ENCODE data around the gene CLIP1. TPM values are rescaled to one million over a fixed set of nuclear protein-coding genes. Genes with fewer than 3 reads are reported as not detected.
"Not testable (repeated sequence)": the region's sequence is repeated elsewhere in the genome, so short reads cannot be mapped to it uniquely, and the experiment has no call there.

The CLIP1 gene
- total RNA-seq: 21.9 TPM

- Histone ChIP-seq H3K27ac (ENCODE audit: low read depth, low read length) (peak within 1 kb of the TSS; percentile 98), H3K4me1 (ENCODE audit: control insufficient read depth in 3 of 3, insufficient read depth in 3 of 3, low read length in 3 of 3) (peaks cover 29 to 39% (median 30%) of the 10 kb centered on the region in 3 donors), H3K4me3 (ENCODE audit: low read length in 3 of 3) (peak within 1 kb of the TSS; percentile 86 to 94 (median 91)), H3K9ac (ENCODE audit: low read depth in 1 of 3, low read length in 3 of 3) (peak within 1 kb of the TSS; percentile 95 to 99 (median 96)), H3K36me3 (ENCODE audit: control insufficient read depth in 3 of 3, insufficient read depth in 3 of 3, low read length in 3 of 3) (no peaks in the 10 kb centered on the region), H3K27me3 (ENCODE audit: control insufficient read depth in 3 of 3, insufficient read depth in 3 of 3, low read length in 3 of 3) (no peaks in the 10 kb centered on the region), H3K9me3 (ENCODE audit: control insufficient read depth in 3 of 3, low read length in 3 of 3) (no peaks in the 10 kb centered on the region)
These were observed at the start of gene CLIP1 for GRCh38 chr12:122421821-122422729. CLIP1 (minus strand) TSS chr12:122422669; CDS start chr12:122380452, 42,217 bp downstream.

- no peaks in the 10 kb centered on the region for H3K9me3 ChIP-seq (ENCODE audit: control insufficient read depth in 3 of 3, low read length in 3 of 3)
- H3K36me3 ChIP-seq (ENCODE audit: control insufficient read depth in 3 of 3, insufficient read depth in 3 of 3, low read length in 3 of 3): peaks cover 31 to 33% (median 31%) of the 10 kb centered on the region in 3 donors
- peak overlapping the region; percentile 48 for H3K27ac ChIP-seq (ENCODE audit: low read depth, low read length)
- H3K4me1 ChIP-seq (ENCODE audit: control insufficient read depth in 3 of 3, insufficient read depth in 3 of 3, low read length in 3 of 3): peaks cover 0 to 3% (median 3%) of the 10 kb centered on the region in 3 donors
- H3K4me3 ChIP-seq (ENCODE audit: low read length in 3 of 3): no peak overlapping the region
- peak overlapping the region in 1 of 3 donors; percentile 7 for H3K9ac ChIP-seq (ENCODE audit: low read depth in 1 of 3, low read length in 3 of 3)
- H3K27me3 ChIP-seq (ENCODE audit: control insufficient read depth in 3 of 3, insufficient read depth in 3 of 3, low read length in 3 of 3): no peaks in the 10 kb centered on the region
These were observed 49.1 kb upstream of the CLIP1 start for GRCh38 chr12:122471324-122472226.

- H3K27me3 ChIP-seq (ENCODE audit: control insufficient read depth in 3 of 3, insufficient read depth in 3 of 3, low read length in 3 of 3); H3K4me3 ChIP-seq (ENCODE audit: low read length in 3 of 3); H3K4me1 ChIP-seq (ENCODE audit: control insufficient read depth in 3 of 3, insufficient read depth in 3 of 3, low read length in 3 of 3); H3K9ac ChIP-seq (ENCODE audit: low read depth in 1 of 3, low read length in 3 of 3); H3K9me3 ChIP-seq (ENCODE audit: control insufficient read depth in 3 of 3, low read length in 3 of 3); H3K27ac ChIP-seq (ENCODE audit: low read depth, low read length): not testable (repeated sequence)
- H3K36me3 ChIP-seq (ENCODE audit: control insufficient read depth in 3 of 3, insufficient read depth in 3 of 3, low read length in 3 of 3): peaks cover 21 to 23% (median 21%) of the 10 kb centered on the region in 3 donors
These were observed 48.1 kb upstream of the CLIP1 start for GRCh38 chr12:122470576-122470975.

- H3K36me3 ChIP-seq (ENCODE audit: control insufficient read depth in 3 of 3, insufficient read depth in 3 of 3, low read length in 3 of 3): peaks cover 16% of the 10 kb centered on the region in 3 donors
These were observed 47.4 kb upstream of the CLIP1 start for GRCh38 chr12:122469856-122470255.

GRCh38 chr12:122467983-122468382, 45.5 kb upstream of the CLIP1 start:
- peaks cover 0 to 3% (median 2%) of the 10 kb centered on the region in 3 donors for H3K36me3 ChIP-seq (ENCODE audit: control insufficient read depth in 3 of 3, insufficient read depth in 3 of 3, low read length in 3 of 3)
- no peak overlapping the region for H3K4me3 ChIP-seq (ENCODE audit: low read length in 3 of 3)
- no peaks in the 10 kb centered on the region for H3K27me3 ChIP-seq (ENCODE audit: control insufficient read depth in 3 of 3, insufficient read depth in 3 of 3, low read length in 3 of 3)

More at GRCh38 chr12:122469856-122470255, 47.4 kb upstream of the CLIP1 start:
- not testable (repeated sequence) for H3K27ac ChIP-seq (ENCODE audit: low read depth, low read length); H3K27me3 ChIP-seq (ENCODE audit: control insufficient read depth in 3 of 3, insufficient read depth in 3 of 3, low read length in 3 of 3); H3K4me1 ChIP-seq (ENCODE audit: control insufficient read depth in 3 of 3, insufficient read depth in 3 of 3, low read length in 3 of 3); H3K4me3 ChIP-seq (ENCODE audit: low read length in 3 of 3); H3K9me3 ChIP-seq (ENCODE audit: control insufficient read depth in 3 of 3, low read length in 3 of 3); H3K9ac ChIP-seq (ENCODE audit: low read depth in 1 of 3, low read length in 3 of 3)

GRCh38 chr12:122464317-122465042, 42.0 kb upstream of the CLIP1 start:
- not testable (repeated sequence) for H3K36me3 ChIP-seq (ENCODE audit: control insufficient read depth in 3 of 3, insufficient read depth in 3 of 3, low read length in 3 of 3); H3K9ac ChIP-seq (ENCODE audit: low read depth in 1 of 3, low read length in 3 of 3); H3K4me1 ChIP-seq (ENCODE audit: control insufficient read depth in 3 of 3, insufficient read depth in 3 of 3, low read length in 3 of 3); H3K27me3 ChIP-seq (ENCODE audit: control insufficient read depth in 3 of 3, insufficient read depth in 3 of 3, low read length in 3 of 3); H3K9me3 ChIP-seq (ENCODE audit: control insufficient read depth in 3 of 3, low read length in 3 of 3); H3K4me3 ChIP-seq (ENCODE audit: low read length in 3 of 3)
- H3K27ac ChIP-seq (ENCODE audit: low read depth, low read length): peak overlapping the region; percentile 28

More at GRCh38 chr12:122467983-122468382, 45.5 kb upstream of the CLIP1 start:
- H3K4me1 ChIP-seq (ENCODE audit: control insufficient read depth in 3 of 3, insufficient read depth in 3 of 3, low read length in 3 of 3): peaks cover 0 to 3% (median 3%) of the 10 kb centered on the region in 3 donors
- H3K9ac ChIP-seq (ENCODE audit: low read depth in 1 of 3, low read length in 3 of 3): no peak overlapping the region
- no peaks in the 10 kb centered on the region for H3K9me3 ChIP-seq (ENCODE audit: control insufficient read depth in 3 of 3, low read length in 3 of 3)
- H3K27ac ChIP-seq (ENCODE audit: low read depth, low read length): no peak overlapping the region

GRCh38 chr12:122460641-122461040, 38.2 kb upstream of the CLIP1 start:
- Histone ChIP-seq H3K27ac (ENCODE audit: low read depth, low read length) (no peak overlapping the region), H3K27me3 (ENCODE audit: control insufficient read depth in 3 of 3, insufficient read depth in 3 of 3, low read length in 3 of 3) (no peaks in the 10 kb centered on the region), H3K4me3 (ENCODE audit: low read length in 3 of 3) (no peak overlapping the region), H3K4me1 (ENCODE audit: control insufficient read depth in 3 of 3, insufficient read depth in 3 of 3, low read length in 3 of 3) (no peaks in the 10 kb centered on the region), H3K9ac (ENCODE audit: low read depth in 1 of 3, low read length in 3 of 3) (no peak overlapping the region), H3K9me3 (ENCODE audit: control insufficient read depth in 3 of 3, low read length in 3 of 3) (no peaks in the 10 kb centered on the region), H3K36me3 (ENCODE audit: control insufficient read depth in 3 of 3, insufficient read depth in 3 of 3, low read length in 3 of 3) (no peaks in the 10 kb centered on the region)

- H3K9ac ChIP-seq (ENCODE audit: low read depth in 1 of 3, low read length in 3 of 3): no peak overlapping the region
These were observed 37.6 kb upstream of the CLIP1 start for GRCh38 chr12:122460061-122460460.

GRCh38 chr12:122459211-122459610, 36.7 kb upstream of the CLIP1 start:
- no peaks in the 10 kb centered on the region for H3K9me3 ChIP-seq (ENCODE audit: control insufficient read depth in 3 of 3, low read length in 3 of 3)
- no peak overlapping the region for H3K9ac ChIP-seq (ENCODE audit: low read depth in 1 of 3, low read length in 3 of 3)
- H3K27me3 ChIP-seq (ENCODE audit: control insufficient read depth in 3 of 3, insufficient read depth in 3 of 3, low read length in 3 of 3): no peaks in the 10 kb centered on the region
- H3K27ac ChIP-seq (ENCODE audit: low read depth, low read length): no peak overlapping the region
- no peaks in the 10 kb centered on the region for H3K36me3 ChIP-seq (ENCODE audit: control insufficient read depth in 3 of 3, insufficient read depth in 3 of 3, low read length in 3 of 3)
- no peak overlapping the region for H3K4me3 ChIP-seq (ENCODE audit: low read length in 3 of 3)
- no peaks in the 10 kb centered on the region for H3K4me1 ChIP-seq (ENCODE audit: control insufficient read depth in 3 of 3, insufficient read depth in 3 of 3, low read length in 3 of 3)

More at GRCh38 chr12:122460061-122460460, 37.6 kb upstream of the CLIP1 start:
- Histone ChIP-seq H3K27ac (ENCODE audit: low read depth, low read length) (no peak overlapping the region), H3K4me1 (ENCODE audit: control insufficient read depth in 3 of 3, insufficient read depth in 3 of 3, low read length in 3 of 3) (no peaks in the 10 kb centered on the region), H3K36me3 (ENCODE audit: control insufficient read depth in 3 of 3, insufficient read depth in 3 of 3, low read length in 3 of 3) (no peaks in the 10 kb centered on the region), H3K4me3 (ENCODE audit: low read length in 3 of 3) (no peak overlapping the region), H3K27me3 (ENCODE audit: control insufficient read depth in 3 of 3, insufficient read depth in 3 of 3, low read length in 3 of 3) (no peaks in the 10 kb centered on the region), H3K9me3 (ENCODE audit: control insufficient read depth in 3 of 3, low read length in 3 of 3) (no peaks in the 10 kb centered on the region)

All from skeletal muscle tissue (tissue), 4 donors.